Type B pancreatic cell (in vitro differentiated cells): ENCODE data around the gene RTP1. TPM values are rescaled to one million over a fixed set of nuclear protein-coding genes. Genes with fewer than 3 reads are reported as not detected.

Experiments used
- DNase-seq: peaks from one replicate; pipeline ENCODE4 v3.0.0; 2021; ENCODE audit warnings: mixed read lengths; ENCODE audit not compliant: unreplicated experiment; ENCODE audit errors: extremely low spot score
- H3K27ac Mint-ChIP-seq: 2 replicates; pipeline ENCODE4 v1.8.0; 2021; ENCODE audit warnings: mild to moderate bottlenecking, mixed read lengths
- H3K27me3 Mint-ChIP-seq: 2 replicates; pipeline ENCODE4 v1.8.0; 2021; ENCODE audit warnings: mixed read lengths
- H3K36me3 Mint-ChIP-seq: 2 replicates; pipeline ENCODE4 v1.8.0; 2021; ENCODE audit warnings: mixed read lengths
- H3K4me1 Mint-ChIP-seq: one replicate; pipeline ENCODE4 v1.8.0; 2021; ENCODE audit warnings: mixed read lengths; ENCODE audit not compliant: unreplicated experiment
- H3K4me3 Mint-ChIP-seq: 2 replicates; pipeline ENCODE4 v1.8.0; 2021; ENCODE audit warnings: mild to moderate bottlenecking, mixed read lengths
- H3K9me3 Mint-ChIP-seq: 2 replicates; pipeline ENCODE4 v1.8.0; 2021; ENCODE audit warnings: mixed read lengths
- CTCF ChIP-seq: fragments of 200-600 bp; sonication (generic); conservative IDR thresholded peaks from 2 replicates; pipeline ENCODE4 v1.5.0; 2021; ENCODE audit warnings: antibody characterized with exemption, mild to moderate bottlenecking
- total RNA-seq: library from RNA; stranded (reverse); gene quantifications from 2 replicates; pipeline ENCODE4 v1.2.1, GENCODE V29; 2021; ENCODE audit warnings: low replicate concordance

The RTP1 gene
- total RNA-seq, 1 donor from 2014 or later, result not detected

- Mint-ChIP-seq H3K27me3 (peaks cover 30% of the 10 kb centered on the region), H3K36me3 (no peaks in the 10 kb centered on the region), H3K9me3 (no peaks in the 10 kb centered on the region), H3K27ac (no peak overlapping the region), H3K4me3 (no peak overlapping the region), H3K4me1 (no peaks in the 10 kb centered on the region)
- TF ChIP-seq CTCF, result no peak
- DNase-seq, result no peak
Observed at GRCh38 chr3:187181454-187182170, 15.7 kb upstream of the RTP1 start.

DNA sequence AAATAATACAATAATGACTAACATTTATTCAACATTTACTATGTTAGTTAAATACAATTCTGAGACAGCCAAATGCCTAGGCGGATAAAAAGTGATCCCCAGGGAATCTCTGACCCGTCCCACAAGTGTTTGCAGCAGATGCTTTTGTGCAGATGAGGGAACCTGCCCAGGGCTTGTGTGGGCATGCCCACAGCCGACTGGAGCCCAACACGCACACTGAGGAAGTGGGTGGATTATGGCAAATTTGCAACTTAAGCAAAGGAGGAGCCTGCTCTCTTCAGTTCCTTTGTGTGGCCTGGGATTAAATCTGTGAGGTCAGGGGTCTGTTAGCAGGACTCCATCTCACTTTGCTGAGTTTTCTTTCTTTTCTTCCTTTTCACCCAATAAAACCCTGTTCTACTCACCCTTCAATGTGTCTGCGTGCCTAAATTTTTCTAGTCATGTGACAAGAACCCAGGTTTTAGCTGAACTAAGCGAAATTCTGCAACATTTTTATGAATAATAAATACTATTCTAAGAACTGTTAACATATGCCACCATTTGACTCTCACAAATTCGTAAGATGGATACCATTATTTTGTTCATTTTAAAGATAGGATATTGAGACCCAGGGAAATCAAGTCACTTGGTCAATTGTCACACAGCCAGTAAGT, 13.9 kb upstream of the RTP1 start:
- no peak overlapping the region for H3K27ac Mint-ChIP-seq
- no peak for DNase-seq
- no peaks in the 10 kb centered on the region for H3K36me3 Mint-ChIP-seq
- TF ChIP-seq CTCF, result no peak
- no peak overlapping the region for H3K4me3 Mint-ChIP-seq
- no peaks in the 10 kb centered on the region for H3K4me1 Mint-ChIP-seq
- peaks cover 26% of the 10 kb centered on the region for H3K27me3 Mint-ChIP-seq
- H3K9me3 Mint-ChIP-seq, result no peaks in the 10 kb centered on the region

- no peak overlapping the region for H3K4me3 Mint-ChIP-seq
- no peak for TF ChIP-seq CTCF
- H3K9me3 Mint-ChIP-seq, result no peaks in the 10 kb centered on the region
- H3K27me3 Mint-ChIP-seq, result peaks cover 24% of the 10 kb centered on the region
- H3K4me1 Mint-ChIP-seq, result no peaks in the 10 kb centered on the region
- no peak overlapping the region for H3K27ac Mint-ChIP-seq
- H3K36me3 Mint-ChIP-seq, result no peaks in the 10 kb centered on the region
- no peak for DNase-seq
Observed at GRCh38 chr3:187183903-187184302, 13.4 kb upstream of the RTP1 start.

GRCh38 chr3:187185759-187186158, 11.5 kb upstream of the RTP1 start:
- Mint-ChIP-seq H3K27me3 (peaks cover 18% of the 10 kb centered on the region), H3K36me3 (no peaks in the 10 kb centered on the region), H3K9me3 (no peaks in the 10 kb centered on the region), H3K27ac (no peak overlapping the region), H3K4me1 (no peaks in the 10 kb centered on the region), H3K4me3 (no peak overlapping the region)
- TF ChIP-seq CTCF, result no peak
- no peak for DNase-seq

DNA sequence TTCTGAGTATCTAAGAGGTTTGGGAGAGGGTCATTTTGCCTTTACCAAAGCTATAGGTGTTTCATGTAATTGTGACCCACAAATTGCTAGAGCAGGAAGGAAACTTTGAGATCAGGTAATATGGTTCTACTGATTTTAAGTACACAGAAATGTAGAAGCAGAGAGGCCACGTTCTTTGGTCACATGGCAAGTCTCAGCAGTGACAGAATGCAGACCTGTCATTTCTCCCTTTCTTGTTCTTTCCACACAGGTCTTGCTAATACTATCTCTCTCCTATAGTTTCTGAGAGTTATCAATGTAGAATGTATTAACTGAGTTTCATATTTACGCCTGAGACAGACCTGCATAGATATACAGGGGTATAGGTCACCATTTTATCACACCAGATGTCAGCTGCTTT, 10.9 kb upstream of the RTP1 start:
- no peaks in the 10 kb centered on the region for H3K9me3 Mint-ChIP-seq
- DNase-seq, result no peak
- no peak for TF ChIP-seq CTCF
- H3K4me1 Mint-ChIP-seq, result no peaks in the 10 kb centered on the region
- H3K4me3 Mint-ChIP-seq, result no peak overlapping the region
- H3K36me3 Mint-ChIP-seq, result no peaks in the 10 kb centered on the region
- peaks cover 17% of the 10 kb centered on the region for H3K27me3 Mint-ChIP-seq
- no peak overlapping the region for H3K27ac Mint-ChIP-seq
